Heart left ventricle (tissue), 13 donors: ENCODE data around the gene SRPK1.
"Not testable (repeated sequence)": the region's sequence is repeated elsewhere in the genome, so short reads cannot be mapped to it uniquely, and the experiment has no call there.

Experiments
- CTCF ChIP-seq, 12 donors: fragments of 200-600 bp; sonication (generic) in 4 of 12; IDR thresholded peaks; one replicate each; pipeline versions ENCODE4 v1.5.0 to v1.8.0; 2018 to 2022; ENCODE audit warnings: antibody characterized with exemption in 12 of 12, mild to moderate bottlenecking in 5 of 12
- POLR2A ChIP-seq, 2 donors: fragments of 450-650 bp; IDR thresholded peaks; one replicate each; pipeline ENCODE4 v1.6.1; 2017; ENCODE audit warnings: antibody characterized with exemption in 2 of 2, mild to moderate bottlenecking in 2 of 2, moderate library complexity in 2 of 2
- donor health status: ischemic (EF 13 %, LVEDD 7.1; RV severe dilation, severe dysfunction).
- donor health status: DM: no; HTN: yes; CAD: no.
- donor health status: DM: no; HTN: no; CAD: no.
- donor health status: ischemic (EF 25% LVEDD 6.9; RV normal size, moderate dysfunction).
- donor health status: ischemic (EF 25% LVEDD 5.7; RV mildly dilated, moderate dysfunction).
- donor health status: ischemic (EF 35%, LVEDD 5.7; RV mildly dilated, moderate dysfunction).
- donor health status: nonischemic (EF 11% LVEDD 7.7; RV severe dilation, severe dysfunction).
- donor health status: DM: yes; HTN: yes; CAD: no.
- donor health status: PGD.
- donor health status: ischemic (EF 29% LVEDD 5.4; RV normal size, mild dysfunction).
- donor health status: nonischemic (EF 23%, LVEDD 6.1; RV moderate dilation, normal function).

- TF ChIP-seq CTCF, POLR2A (IDR thresholded peaks at IDR 0.05): not testable (repeated sequence)
Observed at GRCh38 chr6:35908753-35909401, 12.0 kb downstream of the SRPK1 start.
